MM.1S (cell line): ENCODE data around the gene RNASE8.

Source experiments
- CTCF ChIP-seq: fragments of 300-600 bp; sonication (generic); IDR thresholded peaks from 2 replicates; pipeline ENCODE4 v1.5.1; 2016; ENCODE audit warnings: antibody characterized with exemption, low read length, mixed read lengths
- EZH2phosphoT487 ChIP-seq: fragments of 300-600 bp; sonication (generic); IDR thresholded peaks from 2 replicates; pipeline ENCODE4 v1.6.1; 2018; ENCODE audit warnings: antibody characterized with exemption, low read length

GRCh38 chr14:21106176-21106497 is 48.5 kb downstream of the RNASE8 start:
- TF ChIP-seq CTCF, result no peak
- no peak for TF ChIP-seq EZH2phosphoT487
